HL-60 (cell line): ENCODE results near the gene THRB.

Experiments
- DNase-seq, 2 experiments: peaks; one replicate each; pipeline ENCODE4 v3.0.0-alpha.2; 2010 to 2020; ENCODE audit warnings: low read depth in 1 of 2, low spot score in 1 of 2
- H3K27ac ChIP-seq: fragments of 250-450 bp; sonication (Bioruptor Pico); replicated peaks from 2 replicates; pipeline ENCODE4 v1.5.1; 2020; ENCODE audit warnings: mild to moderate bottlenecking, moderate library complexity
- H3K27me3 ChIP-seq: fragments of 250-450 bp; sonication (Bioruptor Pico); 2 replicates; pipeline ENCODE4 v1.5.1; 2021; ENCODE audit warnings: mild to moderate bottlenecking, moderate library complexity; ENCODE audit not compliant: insufficient read depth, poor library complexity, severe bottlenecking
- H3K4me3 ChIP-seq: replicated peaks from 2 replicates; pipeline ENCODE4 v1.5.1; 2011; ENCODE audit warnings: mild to moderate bottlenecking, control low read depth, low read length; ENCODE audit not compliant: insufficient read depth
- CTCF ChIP-seq: IDR thresholded peaks from one replicate; pipeline ENCODE4 v1.5.1; 2011; ENCODE audit warnings: low read length, control low read depth, inconsistent platforms; ENCODE audit not compliant: insufficient read depth
- GABPA ChIP-seq: IDR thresholded peaks from 2 replicates; pipeline ENCODE4 v1.6.1; 2012; ENCODE audit warnings: low read depth
- POLR2AphosphoS5 ChIP-seq: IDR thresholded peaks from 2 replicates; pipeline ENCODE4 v1.6.1; 2012; ENCODE audit warnings: low read depth
- REST ChIP-seq: IDR thresholded peaks from 2 replicates; pipeline ENCODE4 v1.6.1; 2012; ENCODE audit warnings: low read depth; ENCODE audit not compliant: insufficient replicate concordance
- SPI1 ChIP-seq: IDR thresholded peaks from 2 replicates; pipeline ENCODE4 v1.6.1; 2012; ENCODE audit warnings: low read depth, mild to moderate bottlenecking, borderline replicate concordance

THRB gene

GRCh38 chr3:24354230-24354629, 140.4 kb downstream of the THRB start:
- TF ChIP-seq POLR2AphosphoS5, result no peak
- no peak for TF ChIP-seq REST
- no peak for TF ChIP-seq SPI1
- no peak for TF ChIP-seq GABPA
- no peak for TF ChIP-seq CTCF
- no peak overlapping the region for H3K27ac ChIP-seq
- H3K4me3 ChIP-seq, result no peak overlapping the region
- DNase-seq, result no peak
- H3K27me3 ChIP-seq, result peaks cover 9% of the 10 kb centered on the region

- no peak for DNase-seq
- Histone ChIP-seq H3K27ac (no peak overlapping the region), H3K4me3 (no peak overlapping the region), H3K27me3 (peaks cover 9% of the 10 kb centered on the region)
- TF ChIP-seq CTCF, result no peak
- no peak for TF ChIP-seq REST
- no peak for TF ChIP-seq GABPA
Measured at GRCh38 chr3:24352893-24353553, 141.6 kb downstream of the THRB start.

GRCh38 chr3:24351779-24352469, 142.7 kb downstream of the THRB start:
- peaks cover 9% of the 10 kb centered on the region for H3K27me3 ChIP-seq
- no peak for DNase-seq
- H3K4me3 ChIP-seq, result no peak overlapping the region
- no peak overlapping the region for H3K27ac ChIP-seq
- TF ChIP-seq GABPA, result no peak
- TF ChIP-seq REST, result no peak
- TF ChIP-seq CTCF, result no peak
- no peak for TF ChIP-seq POLR2AphosphoS5
- TF ChIP-seq SPI1, result no peak
